K562 (cell line): Measurements from ENCODE around the gene PRRT1. TPM values are rescaled to one million over a fixed set of nuclear protein-coding genes. Genes with fewer than 3 reads are reported as not detected.

Experiments used
- CBX2 ChIP-seq: fragments of 200-600 bp; sonication (generic); IDR thresholded peaks from one replicate; pipeline ENCODE4 v1.6.1; 2012; ENCODE audit warnings: mild to moderate bottlenecking, low read length, inconsistent platforms; ENCODE audit not compliant: insufficient read depth, poor library complexity, severe bottlenecking
- MLLT1 ChIP-seq, 2 experiments: fragments of 450-650 bp; IDR thresholded peaks; 2 replicates each; pipeline ENCODE4 v1.6.1; 2016
- NR3C1 ChIP-seq: sonication (generic); formaldehyde crosslinking; IDR thresholded peaks from 2 replicates; pipeline ENCODE4 v1.8.1; 2022; ENCODE audit warnings: missing genetic modification reagents
- PYGO2 ChIP-seq: fragments of 450-650 bp; IDR thresholded peaks from 2 replicates; pipeline ENCODE4 v1.6.1; 2016; ENCODE audit warnings: mild to moderate bottlenecking, missing genetic modification characterization, moderate library complexity, missing compliant biosample characterization
- TEAD4 ChIP-seq, 2 experiments: sonication (generic) in 1 of 2; formaldehyde crosslinking in 1 of 2; IDR thresholded peaks; 2 replicates each; pipeline versions ENCODE4 v1.6.1 to v1.8.0; 2012 to 2022; ENCODE audit warnings: borderline replicate concordance in 1 of 2, inconsistent platforms in 1 of 2, low read length in 1 of 2, mild to moderate bottlenecking in 1 of 2, missing genetic modification reagents in 1 of 2
- ZBTB17 ChIP-seq: fragments of 450-650 bp; formaldehyde crosslinking; IDR thresholded peaks from 2 replicates; pipeline ENCODE4 v1.4.0; 2020; ENCODE audit warnings: mild to moderate bottlenecking
- ZZZ3 ChIP-seq: fragments of 450-650 bp; IDR thresholded peaks from 2 replicates; pipeline ENCODE4 v1.6.1; 2016; ENCODE audit warnings: antibody characterized with exemption, mild to moderate bottlenecking, moderate library complexity
- polyA plus RNA-seq, 8 experiments: library from polyadenylated mRNA; depleted of rRNA in 4 of 8; stranded (reverse) in 5 of 8; unstranded in 3 of 8; fragments of >200 nt; fragmentation: Nextera tagmentation in 2 of 8; fragmentation: Illumina TruSeq in 1 of 8; extraction: Ambion mirVana in 2 of 8; extraction: Trizol in 1 of 8; gene quantifications; 2 replicates each; pipeline versions ENCODE4 v1.2.1 to v1.2.3, GENCODE V29; 2011 to 2014; ENCODE audit warnings: inconsistent platforms in 1 of 8, missing spikeins in 1 of 8
- total RNA-seq, 7 experiments: library from RNA; depleted of rRNA in 6 of 7; stranded (reverse); fragments of >200 nt in 6 of 7; fragmentation: Illumina TruSeq in 2 of 7; extraction: Trizol in 2 of 7; gene quantifications; 2 replicates each; pipeline versions ENCODE4 v1.2.1 to v1.2.3, GENCODE V29; 2011 to 2021; ENCODE audit warnings: low replicate concordance in 1 of 7
- TF ChIP-seq, protein P1 (sequence below): fragments of 450-650 bp; IDR thresholded peaks from 2 replicates; pipeline ENCODE4 v1.6.1; 2016; ENCODE audit warnings: mild to moderate bottlenecking, moderate library complexity
- TF ChIP-seq, protein P2 (sequence below): fragments of 250-450 bp; sonication (Bioruptor Pico); IDR thresholded peaks from 2 replicates; pipeline ENCODE4 v1.4.0; 2020; ENCODE audit warnings: mild to moderate bottlenecking, moderate library complexity

Gene PRRT1
- total and polyA plus RNA-seq, 9 of the 15 experiments (the other 6 are each of a cell fraction or from before 2014, with no cell fraction given): 0.14 to 3.5 (median 0.41) TPM

DNA sequence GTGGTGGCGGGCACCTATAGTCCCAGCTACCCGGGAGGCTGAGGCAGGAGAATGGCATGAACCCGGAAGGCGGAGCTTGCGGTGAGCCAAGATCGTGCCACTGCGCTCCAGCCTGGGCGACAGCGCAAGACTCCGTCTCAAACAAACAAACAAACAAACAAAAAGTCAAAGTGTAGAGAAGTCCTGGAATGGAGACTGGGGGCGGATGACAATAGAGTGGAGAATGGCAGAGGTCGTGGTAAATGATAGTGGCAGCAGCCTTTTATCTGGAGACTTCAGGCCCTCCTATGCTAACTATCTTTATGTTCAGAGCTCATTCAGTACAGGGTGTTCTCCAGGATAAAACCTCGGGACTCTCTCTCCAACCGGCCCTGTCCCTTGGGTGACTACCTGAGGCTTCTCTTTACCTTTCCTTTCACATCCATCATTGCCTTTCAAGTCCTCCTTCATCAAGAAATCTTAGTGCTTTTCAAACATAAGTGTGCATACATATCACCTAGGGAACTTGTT, 20.2 kb downstream of the PRRT1 start (continued):
- TF ChIP-seq, protein P1, sequence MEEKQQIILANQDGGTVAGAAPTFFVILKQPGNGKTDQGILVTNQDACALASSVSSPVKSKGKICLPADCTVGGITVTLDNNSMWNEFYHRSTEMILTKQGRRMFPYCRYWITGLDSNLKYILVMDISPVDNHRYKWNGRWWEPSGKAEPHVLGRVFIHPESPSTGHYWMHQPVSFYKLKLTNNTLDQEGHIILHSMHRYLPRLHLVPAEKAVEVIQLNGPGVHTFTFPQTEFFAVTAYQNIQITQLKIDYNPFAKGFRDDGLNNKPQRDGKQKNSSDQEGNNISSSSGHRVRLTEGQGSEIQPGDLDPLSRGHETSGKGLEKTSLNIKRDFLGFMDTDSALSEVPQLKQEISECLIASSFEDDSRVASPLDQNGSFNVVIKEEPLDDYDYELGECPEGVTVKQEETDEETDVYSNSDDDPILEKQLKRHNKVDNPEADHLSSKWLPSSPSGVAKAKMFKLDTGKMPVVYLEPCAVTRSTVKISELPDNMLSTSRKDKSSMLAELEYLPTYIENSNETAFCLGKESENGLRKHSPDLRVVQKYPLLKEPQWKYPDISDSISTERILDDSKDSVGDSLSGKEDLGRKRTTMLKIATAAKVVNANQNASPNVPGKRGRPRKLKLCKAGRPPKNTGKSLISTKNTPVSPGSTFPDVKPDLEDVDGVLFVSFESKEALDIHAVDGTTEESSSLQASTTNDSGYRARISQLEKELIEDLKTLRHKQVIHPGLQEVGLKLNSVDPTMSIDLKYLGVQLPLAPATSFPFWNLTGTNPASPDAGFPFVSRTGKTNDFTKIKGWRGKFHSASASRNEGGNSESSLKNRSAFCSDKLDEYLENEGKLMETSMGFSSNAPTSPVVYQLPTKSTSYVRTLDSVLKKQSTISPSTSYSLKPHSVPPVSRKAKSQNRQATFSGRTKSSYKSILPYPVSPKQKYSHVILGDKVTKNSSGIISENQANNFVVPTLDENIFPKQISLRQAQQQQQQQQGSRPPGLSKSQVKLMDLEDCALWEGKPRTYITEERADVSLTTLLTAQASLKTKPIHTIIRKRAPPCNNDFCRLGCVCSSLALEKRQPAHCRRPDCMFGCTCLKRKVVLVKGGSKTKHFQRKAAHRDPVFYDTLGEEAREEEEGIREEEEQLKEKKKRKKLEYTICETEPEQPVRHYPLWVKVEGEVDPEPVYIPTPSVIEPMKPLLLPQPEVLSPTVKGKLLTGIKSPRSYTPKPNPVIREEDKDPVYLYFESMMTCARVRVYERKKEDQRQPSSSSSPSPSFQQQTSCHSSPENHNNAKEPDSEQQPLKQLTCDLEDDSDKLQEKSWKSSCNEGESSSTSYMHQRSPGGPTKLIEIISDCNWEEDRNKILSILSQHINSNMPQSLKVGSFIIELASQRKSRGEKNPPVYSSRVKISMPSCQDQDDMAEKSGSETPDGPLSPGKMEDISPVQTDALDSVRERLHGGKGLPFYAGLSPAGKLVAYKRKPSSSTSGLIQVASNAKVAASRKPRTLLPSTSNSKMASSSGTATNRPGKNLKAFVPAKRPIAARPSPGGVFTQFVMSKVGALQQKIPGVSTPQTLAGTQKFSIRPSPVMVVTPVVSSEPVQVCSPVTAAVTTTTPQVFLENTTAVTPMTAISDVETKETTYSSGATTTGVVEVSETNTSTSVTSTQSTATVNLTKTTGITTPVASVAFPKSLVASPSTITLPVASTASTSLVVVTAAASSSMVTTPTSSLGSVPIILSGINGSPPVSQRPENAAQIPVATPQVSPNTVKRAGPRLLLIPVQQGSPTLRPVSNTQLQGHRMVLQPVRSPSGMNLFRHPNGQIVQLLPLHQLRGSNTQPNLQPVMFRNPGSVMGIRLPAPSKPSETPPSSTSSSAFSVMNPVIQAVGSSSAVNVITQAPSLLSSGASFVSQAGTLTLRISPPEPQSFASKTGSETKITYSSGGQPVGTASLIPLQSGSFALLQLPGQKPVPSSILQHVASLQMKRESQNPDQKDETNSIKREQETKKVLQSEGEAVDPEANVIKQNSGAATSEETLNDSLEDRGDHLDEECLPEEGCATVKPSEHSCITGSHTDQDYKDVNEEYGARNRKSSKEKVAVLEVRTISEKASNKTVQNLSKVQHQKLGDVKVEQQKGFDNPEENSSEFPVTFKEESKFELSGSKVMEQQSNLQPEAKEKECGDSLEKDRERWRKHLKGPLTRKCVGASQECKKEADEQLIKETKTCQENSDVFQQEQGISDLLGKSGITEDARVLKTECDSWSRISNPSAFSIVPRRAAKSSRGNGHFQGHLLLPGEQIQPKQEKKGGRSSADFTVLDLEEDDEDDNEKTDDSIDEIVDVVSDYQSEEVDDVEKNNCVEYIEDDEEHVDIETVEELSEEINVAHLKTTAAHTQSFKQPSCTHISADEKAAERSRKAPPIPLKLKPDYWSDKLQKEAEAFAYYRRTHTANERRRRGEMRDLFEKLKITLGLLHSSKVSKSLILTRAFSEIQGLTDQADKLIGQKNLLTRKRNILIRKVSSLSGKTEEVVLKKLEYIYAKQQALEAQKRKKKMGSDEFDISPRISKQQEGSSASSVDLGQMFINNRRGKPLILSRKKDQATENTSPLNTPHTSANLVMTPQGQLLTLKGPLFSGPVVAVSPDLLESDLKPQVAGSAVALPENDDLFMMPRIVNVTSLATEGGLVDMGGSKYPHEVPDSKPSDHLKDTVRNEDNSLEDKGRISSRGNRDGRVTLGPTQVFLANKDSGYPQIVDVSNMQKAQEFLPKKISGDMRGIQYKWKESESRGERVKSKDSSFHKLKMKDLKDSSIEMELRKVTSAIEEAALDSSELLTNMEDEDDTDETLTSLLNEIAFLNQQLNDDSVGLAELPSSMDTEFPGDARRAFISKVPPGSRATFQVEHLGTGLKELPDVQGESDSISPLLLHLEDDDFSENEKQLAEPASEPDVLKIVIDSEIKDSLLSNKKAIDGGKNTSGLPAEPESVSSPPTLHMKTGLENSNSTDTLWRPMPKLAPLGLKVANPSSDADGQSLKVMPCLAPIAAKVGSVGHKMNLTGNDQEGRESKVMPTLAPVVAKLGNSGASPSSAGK: no peak
- TF ChIP-seq, protein P2, sequence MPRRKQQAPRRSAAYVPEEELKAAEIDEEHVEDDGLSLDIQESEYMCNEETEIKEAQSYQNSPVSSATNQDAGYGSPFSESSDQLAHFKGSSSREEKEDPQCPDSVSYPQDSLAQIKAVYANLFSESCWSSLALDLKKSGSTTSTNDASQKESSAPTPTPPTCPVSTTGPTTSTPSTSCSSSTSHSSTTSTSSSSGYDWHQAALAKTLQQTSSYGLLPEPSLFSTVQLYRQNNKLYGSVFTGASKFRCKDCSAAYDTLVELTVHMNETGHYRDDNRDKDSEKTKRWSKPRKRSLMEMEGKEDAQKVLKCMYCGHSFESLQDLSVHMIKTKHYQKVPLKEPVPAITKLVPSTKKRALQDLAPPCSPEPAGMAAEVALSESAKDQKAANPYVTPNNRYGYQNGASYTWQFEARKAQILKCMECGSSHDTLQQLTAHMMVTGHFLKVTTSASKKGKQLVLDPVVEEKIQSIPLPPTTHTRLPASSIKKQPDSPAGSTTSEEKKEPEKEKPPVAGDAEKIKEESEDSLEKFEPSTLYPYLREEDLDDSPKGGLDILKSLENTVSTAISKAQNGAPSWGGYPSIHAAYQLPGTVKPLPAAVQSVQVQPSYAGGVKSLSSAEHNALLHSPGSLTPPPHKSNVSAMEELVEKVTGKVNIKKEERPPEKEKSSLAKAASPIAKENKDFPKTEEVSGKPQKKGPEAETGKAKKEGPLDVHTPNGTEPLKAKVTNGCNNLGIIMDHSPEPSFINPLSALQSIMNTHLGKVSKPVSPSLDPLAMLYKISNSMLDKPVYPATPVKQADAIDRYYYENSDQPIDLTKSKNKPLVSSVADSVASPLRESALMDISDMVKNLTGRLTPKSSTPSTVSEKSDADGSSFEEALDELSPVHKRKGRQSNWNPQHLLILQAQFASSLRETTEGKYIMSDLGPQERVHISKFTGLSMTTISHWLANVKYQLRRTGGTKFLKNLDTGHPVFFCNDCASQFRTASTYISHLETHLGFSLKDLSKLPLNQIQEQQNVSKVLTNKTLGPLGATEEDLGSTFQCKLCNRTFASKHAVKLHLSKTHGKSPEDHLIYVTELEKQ (CRISPR knock-in tag): no peak
- TF ChIP-seq ZBTB17 (peak; percentile 94), NR3C1 (CRISPR knock-in tag) (no peak), CBX2 (no peak), PYGO2 (tag) (no peak), ZZZ3 (no peak), TEAD4 (IDR thresholded peaks at IDR 0.05; ENCODE audit: low read length) (peak; percentile 99), TEAD4 (CRISPR knock-in tag; IDR thresholded peaks at IDR 0.05; ENCODE audit: borderline replicate concordance) (no peak), MLLT1 (IDR thresholded peaks at IDR 0.05) (peak; percentile 78 to 93)
